Tibial artery (tissue), 4 donors: Measurements from ENCODE around the gene EHBP1.

Experiments used
- DNase-seq, 2 donors: peaks; one replicate each; pipeline ENCODE4 v3.0.0-alpha.2; 2019
- H3K27ac ChIP-seq, 2 donors: fragments of 200-600 bp; sonication (generic) in 1 of 2; 1 replicate in 1 of 2; 2 replicates in 1 of 2; pipeline ENCODE4 v1.5.1; 2018 to 2019; ENCODE audit warnings: mild to moderate bottlenecking in 1 of 2
- H3K27me3 ChIP-seq, 2 donors: fragments of 200-600 bp; sonication (generic) in 1 of 2; one replicate each; pipeline versions ENCODE4 v1.5.1 to v1.6.0; 2016 to 2019
- H3K36me3 ChIP-seq, 3 donors: fragments of 200-600 bp; sonication (generic) in 2 of 3; one replicate each; pipeline ENCODE4 v1.5.1; 2016 to 2019; ENCODE audit warnings: mild to moderate bottlenecking in 2 of 3
- H3K4me1 ChIP-seq, 4 donors: fragments of 200-600 bp; sonication (generic) in 2 of 4; 1 replicate in 3 of 4; 2 replicates in 1 of 4; pipeline ENCODE4 v1.5.1; 2016 to 2019
- H3K4me3 ChIP-seq, 2 donors: fragments of 200-600 bp; sonication (generic) in 1 of 2; 1 replicate in 1 of 2; 2 replicates in 1 of 2; pipeline ENCODE4 v1.5.1; 2018 to 2019; ENCODE audit warnings: mild to moderate bottlenecking in 2 of 2
- H3K9me3 ChIP-seq, 3 donors: fragments of 200-600 bp; sonication (generic) in 1 of 3; one replicate each; pipeline ENCODE4 v1.5.1; 2016 to 2019
- intact Hi-C: fragments of 100-400 bp; cut with DNase I; formaldehyde crosslinking; loops from one replicate; pipeline ENCODE4 v1.15.0; 2023; ENCODE audit warnings: low total_unique reads
- TF ChIP-seq, protein P1 (sequence below), 2 experiments: fragments of 200-600 bp in 1 of 2; fragments of 450-650 bp in 1 of 2; IDR thresholded peaks; one replicate each; pipeline ENCODE4 v1.5.1; 2017 to 2019; ENCODE audit warnings: antibody characterized with exemption in 2 of 2, mild to moderate bottlenecking in 1 of 2, moderate library complexity in 1 of 2

Gene EHBP1

DNA sequence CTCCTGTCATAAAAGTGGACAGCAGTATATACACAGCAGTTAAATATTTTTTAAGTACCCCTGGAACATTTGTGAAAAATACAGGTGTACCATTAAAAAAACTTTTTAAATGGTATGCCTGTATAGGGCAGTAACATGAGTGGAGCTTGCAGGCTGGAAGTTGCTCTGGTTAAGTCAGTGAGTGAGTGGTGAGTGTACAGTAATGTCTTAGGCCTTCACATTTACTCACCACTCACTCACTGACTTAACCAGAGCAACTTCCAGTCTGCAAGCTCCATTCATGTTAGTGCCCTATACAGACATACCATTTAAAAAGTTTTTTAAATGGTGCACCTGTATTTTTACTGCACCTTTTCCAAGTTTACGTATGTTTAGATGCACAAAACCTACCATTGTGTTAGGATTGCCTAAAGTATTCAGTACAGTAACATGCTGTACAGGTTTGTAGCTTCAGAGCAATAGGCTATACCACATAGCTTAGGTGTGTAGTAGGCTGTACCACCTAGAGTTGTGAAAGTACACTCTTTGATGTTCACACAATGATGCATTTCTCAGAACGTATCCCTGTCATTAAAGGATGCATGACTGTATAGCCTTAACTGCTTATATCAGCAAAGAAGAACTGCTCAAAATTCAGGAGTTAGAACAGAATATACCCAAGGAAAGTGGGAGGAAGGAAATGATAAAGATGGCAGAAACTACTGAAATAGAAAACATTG, 112.6 kb downstream of the EHBP1 start:
- no peaks in the 10 kb centered on the region for H3K36me3 ChIP-seq
- TF ChIP-seq, protein P1, sequence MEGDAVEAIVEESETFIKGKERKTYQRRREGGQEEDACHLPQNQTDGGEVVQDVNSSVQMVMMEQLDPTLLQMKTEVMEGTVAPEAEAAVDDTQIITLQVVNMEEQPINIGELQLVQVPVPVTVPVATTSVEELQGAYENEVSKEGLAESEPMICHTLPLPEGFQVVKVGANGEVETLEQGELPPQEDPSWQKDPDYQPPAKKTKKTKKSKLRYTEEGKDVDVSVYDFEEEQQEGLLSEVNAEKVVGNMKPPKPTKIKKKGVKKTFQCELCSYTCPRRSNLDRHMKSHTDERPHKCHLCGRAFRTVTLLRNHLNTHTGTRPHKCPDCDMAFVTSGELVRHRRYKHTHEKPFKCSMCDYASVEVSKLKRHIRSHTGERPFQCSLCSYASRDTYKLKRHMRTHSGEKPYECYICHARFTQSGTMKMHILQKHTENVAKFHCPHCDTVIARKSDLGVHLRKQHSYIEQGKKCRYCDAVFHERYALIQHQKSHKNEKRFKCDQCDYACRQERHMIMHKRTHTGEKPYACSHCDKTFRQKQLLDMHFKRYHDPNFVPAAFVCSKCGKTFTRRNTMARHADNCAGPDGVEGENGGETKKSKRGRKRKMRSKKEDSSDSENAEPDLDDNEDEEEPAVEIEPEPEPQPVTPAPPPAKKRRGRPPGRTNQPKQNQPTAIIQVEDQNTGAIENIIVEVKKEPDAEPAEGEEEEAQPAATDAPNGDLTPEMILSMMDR (IDR thresholded peaks at IDR 0.05), result no peak
- intact Hi-C loops, result no loop called here
- no peak for DNase-seq
- no peaks in the 10 kb centered on the region for H3K9me3 ChIP-seq
- no peak overlapping the region for H3K27ac ChIP-seq
- no peaks in the 10 kb centered on the region for H3K27me3 ChIP-seq
- no peak overlapping the region for H3K4me3 ChIP-seq
- no peaks in the 10 kb centered on the region for H3K4me1 ChIP-seq

DNA sequence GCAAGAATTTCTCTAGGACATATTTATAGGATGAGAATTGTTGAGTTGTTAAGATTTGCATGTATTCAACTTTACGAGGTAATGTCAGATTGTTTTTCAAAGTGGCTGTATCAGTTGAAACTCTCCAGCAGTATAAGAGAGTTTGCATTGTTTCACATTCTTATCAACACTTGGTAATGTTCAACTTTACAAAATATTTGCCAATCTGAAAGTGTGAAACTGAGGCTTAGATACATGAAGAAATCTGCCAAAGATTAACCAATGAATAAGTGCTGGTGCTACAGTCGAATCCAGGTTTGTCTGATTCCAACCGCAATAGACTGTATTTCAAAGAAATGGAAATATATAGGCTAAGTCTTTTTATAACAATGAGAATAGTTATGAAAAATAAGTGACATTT, 117.0 kb downstream of the EHBP1 start:
- no peaks in the 10 kb centered on the region for H3K9me3 ChIP-seq
- H3K4me1 ChIP-seq, result peaks cover 0 to 15% (median 0%) of the 10 kb centered on the region in 4 donors
- no peak for DNase-seq
- H3K27me3 ChIP-seq, result no peaks in the 10 kb centered on the region
- no peak overlapping the region for H3K27ac ChIP-seq
- intact Hi-C loops, result no loop called here
- TF ChIP-seq, protein P1 (IDR thresholded peaks at IDR 0.05), result no peak
- peaks cover 0 to 11% (median 11%) of the 10 kb centered on the region in 3 donors for H3K36me3 ChIP-seq
- no peak overlapping the region for H3K4me3 ChIP-seq

DNA sequence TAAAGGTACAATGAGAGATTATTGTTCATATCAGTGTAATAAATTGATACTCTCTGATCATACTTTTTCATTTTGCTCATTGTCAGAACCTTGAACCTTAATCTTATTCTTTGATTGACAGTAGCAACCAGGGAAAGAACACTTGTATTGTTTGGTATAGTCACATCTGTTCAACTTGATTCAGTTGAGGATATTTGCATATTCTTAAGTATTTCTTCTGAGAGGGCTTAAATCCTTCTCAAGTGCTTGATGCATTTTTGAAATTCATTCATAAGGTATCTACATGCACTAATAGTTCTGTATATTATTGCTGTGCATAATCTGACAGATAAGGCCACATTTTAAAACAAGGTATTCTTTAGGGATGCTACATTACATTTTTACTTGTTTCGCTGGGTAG, 118.9 kb downstream of the EHBP1 start:
- TF ChIP-seq, protein P1 (IDR thresholded peaks at IDR 0.05), result no peak
- Histone ChIP-seq H3K4me1 (peaks cover 0 to 15% (median 0%) of the 10 kb centered on the region in 4 donors), H3K27me3 (no peaks in the 10 kb centered on the region), H3K36me3 (peaks cover 0 to 20% (median 14%) of the 10 kb centered on the region in 3 donors), H3K4me3 (no peak overlapping the region), H3K27ac (no peak overlapping the region), H3K9me3 (no peaks in the 10 kb centered on the region)
- DNase-seq, result no peak
- intact Hi-C loops, result no loop called here

DNA sequence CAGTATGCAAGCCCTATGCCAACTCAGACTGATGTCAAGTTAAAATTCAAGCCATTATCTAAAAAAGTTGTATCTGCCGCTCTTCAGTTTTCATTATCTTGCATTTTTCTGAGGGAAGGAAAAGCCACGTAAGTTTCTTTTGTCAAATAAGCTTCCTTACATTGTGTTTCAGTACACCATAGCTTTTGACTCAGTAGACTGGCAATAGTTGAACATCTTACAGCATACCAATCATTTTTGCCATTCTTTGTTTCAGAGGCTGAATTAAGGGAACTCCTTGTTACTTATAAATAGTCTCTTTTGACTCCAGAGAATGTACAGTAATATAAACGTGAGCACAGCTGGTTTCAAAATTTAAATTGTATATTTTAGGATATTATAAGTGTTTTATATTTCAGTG, 120.6 kb downstream of the EHBP1 start:
- TF ChIP-seq, protein P1 (IDR thresholded peaks at IDR 0.05), result no peak
- DNase-seq, result no peak
- Histone ChIP-seq H3K27me3 (no peaks in the 10 kb centered on the region), H3K27ac (no peak overlapping the region), H3K4me3 (no peak overlapping the region), H3K36me3 (peaks cover 0 to 31% (median 14%) of the 10 kb centered on the region in 3 donors), H3K4me1 (peaks cover 0 to 15% (median 0%) of the 10 kb centered on the region in 4 donors), H3K9me3 (no peaks in the 10 kb centered on the region)
- intact Hi-C loops, result no loop called here

DNA sequence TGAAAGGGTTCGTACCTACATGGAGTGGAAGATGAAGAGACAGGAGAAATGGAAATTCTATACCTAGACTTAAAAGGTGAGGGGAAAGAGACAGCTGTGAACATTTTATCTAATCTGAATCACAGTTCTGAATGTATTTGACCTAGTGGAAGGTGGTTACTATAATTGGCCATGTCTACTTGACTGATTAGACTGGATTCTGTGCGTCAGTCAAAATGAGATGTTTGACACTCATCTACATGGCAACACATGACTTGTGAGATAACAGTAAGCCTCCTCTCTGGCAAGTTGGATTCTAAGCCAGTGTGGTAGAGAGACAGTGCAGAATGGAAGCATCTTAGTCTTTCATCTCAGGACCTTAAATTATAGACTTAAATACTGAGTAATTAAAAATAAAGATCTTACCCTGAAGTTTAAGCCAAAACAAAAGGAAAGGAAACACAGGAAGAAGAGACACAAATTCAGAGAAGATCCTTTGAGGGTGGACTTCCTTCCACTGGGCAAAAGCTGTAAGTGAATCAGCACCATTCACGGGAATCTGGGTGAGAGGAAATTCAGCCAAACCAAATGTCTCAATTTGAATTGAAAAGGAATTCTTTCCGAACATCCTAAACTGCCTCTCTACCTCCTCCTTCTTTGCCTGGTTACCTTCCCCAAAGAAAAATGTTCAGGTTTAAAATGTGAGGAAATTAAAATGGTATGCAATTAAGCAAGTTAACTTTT, 121.6 kb downstream of the EHBP1 start:
- intact Hi-C loops, result no loop called here
- H3K36me3 ChIP-seq, result peaks cover 0 to 41% (median 18%) of the 10 kb centered on the region in 3 donors
- TF ChIP-seq, protein P1 (IDR thresholded peaks at IDR 0.05), result no peak
- no peak overlapping the region for H3K27ac ChIP-seq
- H3K4me3 ChIP-seq, result no peak overlapping the region
- H3K9me3 ChIP-seq, result no peaks in the 10 kb centered on the region
- no peak for DNase-seq
- peaks cover 0 to 15% (median 0%) of the 10 kb centered on the region in 4 donors for H3K4me1 ChIP-seq
- no peaks in the 10 kb centered on the region for H3K27me3 ChIP-seq
